Neuronal stem cell (in vitro differentiated cells): ENCODE measurements around the gene LNP1.
"Not testable (repeated sequence)": the region's sequence is repeated elsewhere in the genome, so short reads cannot be mapped to it uniquely, and the experiment has no call there.

ENCODE experiments used
- DNase-seq: peaks from one replicate; pipeline ENCODE4 v3.0.0-alpha.2; 2013; ENCODE audit warnings: low spot score
- H2AFZ ChIP-seq: one replicate; pipeline ENCODE4 v1.6.1; 2013; ENCODE audit warnings: mild to moderate bottlenecking, low read length, inconsistent platforms
- H2AK5ac ChIP-seq: 2 replicates; pipeline ENCODE4 v1.6.1; 2013; ENCODE audit warnings: low read depth, mild to moderate bottlenecking, inconsistent platforms, low read length, moderate library complexity, mixed read lengths
- H2BK120ac ChIP-seq: 2 replicates; pipeline ENCODE4 v1.6.1; 2013; ENCODE audit warnings: low read depth, mild to moderate bottlenecking, inconsistent platforms, low read length, moderate library complexity, mixed read lengths
- H2BK12ac ChIP-seq: one replicate; pipeline ENCODE4 v1.6.1; 2013; ENCODE audit warnings: low read length, inconsistent platforms
- H2BK15ac ChIP-seq: 2 replicates; pipeline ENCODE4 v1.6.1; 2013; ENCODE audit warnings: mild to moderate bottlenecking, low read length, inconsistent platforms, mixed read lengths
- H2BK5ac ChIP-seq: one replicate; pipeline ENCODE4 v1.6.1; 2013; ENCODE audit warnings: inconsistent platforms, mild to moderate bottlenecking, low read length, moderate library complexity
- H3K14ac ChIP-seq: one replicate; pipeline ENCODE4 v1.6.1; 2013; ENCODE audit warnings: low read length, inconsistent platforms
- H3K18ac ChIP-seq: 2 replicates; pipeline ENCODE4 v1.6.1; 2013; ENCODE audit warnings: low read length, inconsistent platforms
- H3K23ac ChIP-seq: 2 replicates; pipeline ENCODE4 v1.6.1; 2013; ENCODE audit warnings: low read depth, mild to moderate bottlenecking, mixed read lengths, low read length, inconsistent platforms; ENCODE audit not compliant: poor library complexity
- H3K27ac ChIP-seq: replicated peaks from 3 replicates; pipeline ENCODE4 v1.5.1; 2013; ENCODE audit warnings: low read length, inconsistent platforms
- H3K27me3 ChIP-seq, 3 experiments: 2 replicates each; pipeline ENCODE4 v1.6.1; 2013; ENCODE audit warnings: low read length in 3 of 3, mild to moderate bottlenecking in 2 of 3, inconsistent platforms in 1 of 3, low read depth in 1 of 3, mixed read lengths in 1 of 3, moderate library complexity in 1 of 3; ENCODE audit not compliant: control insufficient read depth in 3 of 3, insufficient read depth in 3 of 3
- H3K36me3 ChIP-seq, 2 donors: replicated peaks in 1 of 2; 2 replicates each; pipeline ENCODE4 v1.6.1; 2013; ENCODE audit warnings: low read length in 2 of 2; ENCODE audit not compliant: control insufficient read depth in 2 of 2, insufficient read depth in 2 of 2
- H3K4ac ChIP-seq: 2 replicates; pipeline ENCODE4 v1.6.1; 2013; ENCODE audit warnings: inconsistent platforms, mild to moderate bottlenecking, low read length, moderate library complexity
- H3K4me1 ChIP-seq, 2 donors: 1 replicate in 1 of 2; 2 replicates in 1 of 2; pipeline ENCODE4 v1.6.1; 2013; ENCODE audit warnings: low read length in 2 of 2, low read depth in 1 of 2; ENCODE audit not compliant: control insufficient read depth in 2 of 2, insufficient read depth in 1 of 2
- H3K4me2 ChIP-seq: one replicate; pipeline ENCODE4 v1.6.1; 2013; ENCODE audit warnings: mild to moderate bottlenecking, low read length, inconsistent platforms; ENCODE audit not compliant: insufficient read depth, poor library complexity, severe bottlenecking
- H3K4me3 ChIP-seq, 2 donors: 2 replicates each; pipeline ENCODE4 v1.5.1; 2013; ENCODE audit warnings: low read length in 2 of 2, mild to moderate bottlenecking in 2 of 2, inconsistent platforms in 1 of 2, moderate library complexity in 1 of 2
- H3K79me1 ChIP-seq: one replicate; pipeline ENCODE4 v1.6.1; 2013; ENCODE audit warnings: low read depth, mild to moderate bottlenecking, inconsistent platforms, low read length, moderate library complexity
- H3K9ac ChIP-seq: one replicate; pipeline ENCODE4 v1.6.1; 2013; ENCODE audit warnings: mild to moderate bottlenecking, low read depth, low read length, inconsistent platforms; ENCODE audit not compliant: poor library complexity
- H3K9me3 ChIP-seq, 2 donors: replicated peaks in 1 of 2; 2 replicates each; pipeline versions ENCODE3 to v1.6.1; 2013; ENCODE audit warnings: low read length in 2 of 2, mild to moderate bottlenecking in 2 of 2, inconsistent platforms in 1 of 2, low read depth in 1 of 2, mixed read lengths in 1 of 2, moderate library complexity in 1 of 2; ENCODE audit not compliant: control insufficient read depth in 2 of 2, insufficient read depth in 1 of 2
- H4K8ac ChIP-seq: one replicate; pipeline ENCODE4 v1.6.1; 2013; ENCODE audit warnings: low read depth, mild to moderate bottlenecking, inconsistent platforms, low read length, moderate library complexity
- H4K91ac ChIP-seq: one replicate; pipeline ENCODE4 v1.6.1; 2013; ENCODE audit warnings: low read length, low read depth, mild to moderate bottlenecking, inconsistent platforms; ENCODE audit not compliant: poor library complexity
- WGBS, 2 donors: extraction: QIAGEN DNeasy Blood & Tissue Kit; methylation state at CpG; one replicate each; pipeline ENCODE4 v1.1.7; 2013; ENCODE audit warnings: missing lambda C conversion rate in 2 of 2, mixed read lengths in 1 of 2; ENCODE audit not compliant: insufficient read length in 2 of 2, insufficient replicate concordance in 1 of 2; ENCODE audit errors: extremely low coverage in 2 of 2; 5-methylcytosine and 5-hydroxymethylcytosine counted together

Gene LNP1

DNA sequence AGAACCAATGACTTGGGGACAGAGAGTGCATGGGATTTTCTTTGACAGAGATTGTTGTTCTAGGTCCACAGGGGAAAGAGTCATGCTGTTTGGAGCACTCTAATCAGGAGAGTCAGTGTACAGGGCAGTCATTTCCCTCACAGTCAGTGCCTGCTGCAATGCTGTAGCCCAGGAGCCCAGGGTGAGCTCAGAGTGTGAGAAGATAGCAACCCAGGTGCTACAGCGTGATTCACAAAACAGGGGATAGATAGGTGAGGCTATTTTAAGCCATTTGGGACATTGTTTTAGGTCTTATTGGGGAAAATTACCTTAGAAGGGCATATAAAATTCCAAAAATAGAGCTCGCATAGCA is 37.3 kb downstream of the LNP1 start:
- Histone ChIP-seq H2BK12ac (no peak overlapping the region), H3K4ac (no peak overlapping the region), H3K27me3 (no peaks in the 10 kb centered on the region), H2BK15ac (no peak overlapping the region), H3K4me1 (no peaks in the 10 kb centered on the region), H3K14ac (no peak overlapping the region), H3K9ac (no peak overlapping the region), H2AFZ (no peak overlapping the region), H4K8ac (no peak overlapping the region), H4K91ac (no peak overlapping the region), H3K36me3 (no peaks in the 10 kb centered on the region), H3K18ac (no peak overlapping the region), H3K9me3 (peaks cover 0 to 18% of the 10 kb centered on the region in 2 donors), H3K4me3 (no peak overlapping the region), H3K23ac (no peak overlapping the region), H2BK120ac (no peak overlapping the region), H2BK5ac (no peak overlapping the region), H3K79me1 (peaks cover 2% of the 10 kb centered on the region), H3K27ac (no peak overlapping the region), H3K4me2 (no peak overlapping the region), H2AK5ac (no peak overlapping the region)
- no CpG with 5 or more reads among the region's 2 CpGs for WGBS, 2 donors
- no peak for DNase-seq

DNA sequence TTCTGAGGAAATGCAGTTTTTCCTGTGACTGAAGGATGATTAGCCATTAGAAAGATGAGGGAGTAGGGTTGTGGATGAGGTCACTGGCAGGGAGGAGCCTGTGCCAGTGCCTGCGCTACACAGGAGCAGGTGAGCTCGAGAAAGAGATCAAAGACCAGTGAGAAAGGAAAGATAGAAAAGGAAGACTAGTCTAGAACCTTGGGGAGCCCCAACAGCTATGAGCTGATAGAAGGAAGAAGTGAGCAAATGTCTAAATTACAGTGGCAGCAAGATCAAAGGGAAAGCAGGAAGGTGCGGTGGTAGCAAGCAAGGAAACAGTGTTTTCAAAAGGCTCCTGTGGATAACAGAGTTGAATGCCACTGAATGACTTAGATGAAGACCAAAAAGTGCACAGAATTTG is 39.6 kb downstream of the LNP1 start:
- peaks cover 2% of the 10 kb centered on the region for H3K79me1 ChIP-seq
- no peak overlapping the region for H2BK15ac ChIP-seq
- no CpG with 5 or more reads among the region's 3 CpGs for WGBS, 2 donors
- no peaks in the 10 kb centered on the region for H3K27me3 ChIP-seq
- no peak overlapping the region for H2BK12ac ChIP-seq
- no peak overlapping the region for H2AK5ac ChIP-seq
- H4K91ac ChIP-seq: no peak overlapping the region
- peaks cover 0 to 33% of the 10 kb centered on the region in 2 donors for H3K9me3 ChIP-seq
- no peak overlapping the region for H3K4me2 ChIP-seq
- H3K27ac ChIP-seq: no peak overlapping the region
- DNase-seq: no peak
- no peaks in the 10 kb centered on the region for H3K4me1 ChIP-seq
- H3K4ac ChIP-seq: no peak overlapping the region
- no peak overlapping the region for H3K9ac ChIP-seq
- H2BK120ac ChIP-seq: no peak overlapping the region
- no peak overlapping the region for H3K4me3 ChIP-seq
- H2AFZ ChIP-seq: no peak overlapping the region
- no peak overlapping the region for H3K23ac ChIP-seq
- H3K18ac ChIP-seq: no peak overlapping the region
- H2BK5ac ChIP-seq: no peak overlapping the region
- H4K8ac ChIP-seq: no peak overlapping the region
- H3K14ac ChIP-seq: no peak overlapping the region
- H3K36me3 ChIP-seq: no peaks in the 10 kb centered on the region

DNA sequence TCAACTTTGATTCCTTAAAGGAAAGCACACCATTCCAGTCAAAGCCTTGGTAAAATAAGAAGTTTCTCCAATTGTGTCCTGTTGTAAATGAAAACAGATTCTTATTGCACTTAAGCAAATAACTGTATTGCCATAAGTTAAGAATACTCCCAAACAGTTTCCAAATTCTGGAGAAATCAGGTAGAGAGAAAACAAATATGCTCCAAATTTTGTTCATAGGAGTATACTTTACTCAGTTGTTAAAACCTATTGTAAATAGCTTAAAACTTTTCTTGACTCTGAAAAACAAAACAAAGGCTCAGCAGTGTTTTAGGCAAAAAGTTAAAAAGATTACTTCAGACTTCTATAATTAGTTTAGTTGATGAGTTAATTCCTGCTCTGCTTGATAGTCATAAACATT is 42.4 kb downstream of the LNP1 start:
- H3K79me1 ChIP-seq: peaks cover 2% of the 10 kb centered on the region
- H2AK5ac ChIP-seq: no peak overlapping the region
- H4K91ac ChIP-seq: no peak overlapping the region
- H4K8ac ChIP-seq: no peak overlapping the region
- H3K4me1 ChIP-seq: no peaks in the 10 kb centered on the region
- no peak overlapping the region for H3K9ac ChIP-seq
- H3K4me3 ChIP-seq: no peak overlapping the region
- no peak overlapping the region for H3K18ac ChIP-seq
- no peak overlapping the region for H3K4ac ChIP-seq
- no peak overlapping the region for H2BK12ac ChIP-seq
- H2AFZ ChIP-seq: no peak overlapping the region
- H3K4me2 ChIP-seq: no peak overlapping the region
- no peak overlapping the region for H3K27ac ChIP-seq
- no peak overlapping the region for H2BK120ac ChIP-seq
- no peak overlapping the region for H3K14ac ChIP-seq
- no peaks in the 10 kb centered on the region for H3K36me3 ChIP-seq
- H2BK5ac ChIP-seq: no peak overlapping the region
- H3K23ac ChIP-seq: no peak overlapping the region
- no peak for DNase-seq
- no peaks in the 10 kb centered on the region for H3K27me3 ChIP-seq
- peaks cover 0 to 24% of the 10 kb centered on the region in 2 donors for H3K9me3 ChIP-seq
- no peak overlapping the region for H2BK15ac ChIP-seq

DNA sequence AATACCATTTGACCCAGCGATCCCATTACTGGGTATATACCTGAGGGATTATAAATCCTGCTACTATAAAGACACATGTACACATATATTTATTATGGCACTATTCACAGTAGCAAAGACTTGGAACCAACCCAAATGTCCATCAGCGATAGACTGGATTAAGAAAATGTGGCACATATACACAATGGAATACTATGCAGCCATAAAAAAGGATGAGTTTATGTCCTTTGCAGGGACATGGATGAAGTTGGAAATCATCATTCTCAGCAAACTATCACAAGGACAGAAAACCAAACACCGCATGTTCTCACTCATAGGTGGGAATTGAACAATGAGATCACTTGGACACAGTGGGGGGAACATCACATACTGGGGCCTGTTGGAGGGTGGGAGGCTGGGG is 45.7 kb downstream of the LNP1 start:
- H3K4ac ChIP-seq, H3K9ac ChIP-seq, H2BK12ac ChIP-seq, DNase-seq, H3K27ac ChIP-seq, H3K79me1 ChIP-seq, H2BK15ac ChIP-seq, H3K18ac ChIP-seq, H3K4me2 ChIP-seq, H2AFZ ChIP-seq, H3K4me1 ChIP-seq, H4K91ac ChIP-seq, H3K27me3 ChIP-seq, H3K36me3 ChIP-seq, H3K4me3 ChIP-seq, H2AK5ac ChIP-seq, H2BK120ac ChIP-seq, H3K23ac ChIP-seq, H3K14ac ChIP-seq, H4K8ac ChIP-seq, H2BK5ac ChIP-seq: not testable (repeated sequence)
- WGBS, 2 donors: no CpG with 5 or more reads among the region's 3 CpGs
- peaks cover 0 to 24% of the 10 kb centered on the region in 2 donors for H3K9me3 ChIP-seq
